Effector CD4-positive, alpha-beta T cell (primary cell): ENCODE results near the gene ERRFI1.
"Not testable (repeated sequence)": the region's sequence is repeated elsewhere in the genome, so short reads cannot be mapped to it uniquely, and the experiment has no call there.

ENCODE experiments used
- DNase-seq: peaks from one replicate; pipeline ENCODE4 v3.0.0-alpha.2; 2020
- total RNA-seq: gene quantifications from one replicate; lab custom pipeline; 2026; lab: John Stamatoyannopoulos, UW

The ERRFI1 gene, protein sequence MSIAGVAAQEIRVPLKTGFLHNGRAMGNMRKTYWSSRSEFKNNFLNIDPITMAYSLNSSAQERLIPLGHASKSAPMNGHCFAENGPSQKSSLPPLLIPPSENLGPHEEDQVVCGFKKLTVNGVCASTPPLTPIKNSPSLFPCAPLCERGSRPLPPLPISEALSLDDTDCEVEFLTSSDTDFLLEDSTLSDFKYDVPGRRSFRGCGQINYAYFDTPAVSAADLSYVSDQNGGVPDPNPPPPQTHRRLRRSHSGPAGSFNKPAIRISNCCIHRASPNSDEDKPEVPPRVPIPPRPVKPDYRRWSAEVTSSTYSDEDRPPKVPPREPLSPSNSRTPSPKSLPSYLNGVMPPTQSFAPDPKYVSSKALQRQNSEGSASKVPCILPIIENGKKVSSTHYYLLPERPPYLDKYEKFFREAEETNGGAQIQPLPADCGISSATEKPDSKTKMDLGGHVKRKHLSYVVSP
- 15.8 reads per million, percentile 41 among the genes with 10 or more reads in this experiment for total RNA-seq

DNA sequence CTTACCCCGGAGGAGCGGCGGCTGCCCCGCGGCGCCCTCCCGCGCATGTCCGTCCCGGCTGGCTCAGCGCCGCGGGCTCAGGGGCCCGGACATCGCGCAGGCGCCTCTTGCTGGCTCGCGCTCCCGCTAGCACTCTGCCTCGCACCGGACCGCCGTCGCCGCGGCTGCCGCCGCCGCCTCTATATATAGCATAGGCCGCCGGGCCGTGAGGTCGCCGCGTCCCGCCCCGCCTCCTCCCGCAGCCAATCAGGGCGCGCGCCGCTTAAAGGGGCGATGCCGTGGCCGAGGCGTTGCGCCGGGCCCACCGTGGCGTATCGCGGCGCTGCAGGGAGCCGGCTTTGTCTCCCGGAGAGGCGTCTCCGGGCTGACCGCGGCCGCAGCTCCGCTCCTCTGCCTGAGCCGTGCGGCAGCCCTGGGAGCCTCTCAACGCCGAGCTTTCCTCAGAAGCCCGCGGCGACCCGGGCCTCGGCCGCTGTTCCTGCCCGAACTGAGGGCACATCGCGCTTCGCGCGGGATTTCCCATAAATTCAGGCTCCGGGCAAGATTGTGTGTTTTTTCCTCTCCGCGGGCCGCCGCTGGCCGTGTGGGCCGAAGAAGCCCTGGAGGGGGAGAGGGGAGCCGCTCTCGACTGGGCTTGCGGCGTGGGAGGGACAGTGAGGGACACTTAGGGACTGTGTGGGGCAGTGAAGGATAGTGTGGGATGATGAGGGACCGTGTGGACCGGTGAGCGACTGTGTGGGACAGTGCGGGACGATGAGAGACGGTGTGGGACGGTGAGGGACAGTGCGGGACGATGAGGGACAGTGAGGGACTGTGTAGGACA is at the start of gene ERRFI1:
ERRFI1 (minus strand) TSS at position 157 of the 823 bp plus-strand sequence. CDS start 10,690 bp downstream, outside the sequence.
- peak; percentile 80 for DNase-seq

DNA sequence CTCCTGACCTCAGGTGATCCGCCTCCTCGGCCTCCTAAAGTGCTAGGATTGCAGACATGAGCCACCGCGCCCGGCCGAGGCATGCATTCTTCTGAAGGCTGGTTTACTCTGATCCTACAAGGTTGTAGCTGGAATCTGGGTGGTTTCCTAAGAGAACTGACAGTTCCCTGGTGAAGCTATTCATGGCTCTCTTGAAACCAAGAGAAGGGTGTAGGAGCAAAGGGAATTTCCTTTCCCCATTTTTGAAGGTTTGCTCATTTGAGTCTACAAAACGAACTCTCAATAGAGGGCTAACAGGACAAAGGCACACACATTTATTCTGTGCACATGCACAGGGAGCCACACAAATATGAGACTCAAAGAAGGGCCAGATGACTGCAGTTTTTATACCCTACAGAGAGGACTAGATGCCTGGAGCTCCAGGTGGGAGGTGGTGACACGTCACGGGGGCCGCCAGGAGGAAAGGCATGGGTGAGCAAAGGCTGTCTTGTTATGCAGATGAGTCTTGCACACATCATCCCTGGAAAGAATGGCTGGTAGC is 49.5 kb upstream of the ERRFI1 start:
- DNase-seq, result no peak

DNA sequence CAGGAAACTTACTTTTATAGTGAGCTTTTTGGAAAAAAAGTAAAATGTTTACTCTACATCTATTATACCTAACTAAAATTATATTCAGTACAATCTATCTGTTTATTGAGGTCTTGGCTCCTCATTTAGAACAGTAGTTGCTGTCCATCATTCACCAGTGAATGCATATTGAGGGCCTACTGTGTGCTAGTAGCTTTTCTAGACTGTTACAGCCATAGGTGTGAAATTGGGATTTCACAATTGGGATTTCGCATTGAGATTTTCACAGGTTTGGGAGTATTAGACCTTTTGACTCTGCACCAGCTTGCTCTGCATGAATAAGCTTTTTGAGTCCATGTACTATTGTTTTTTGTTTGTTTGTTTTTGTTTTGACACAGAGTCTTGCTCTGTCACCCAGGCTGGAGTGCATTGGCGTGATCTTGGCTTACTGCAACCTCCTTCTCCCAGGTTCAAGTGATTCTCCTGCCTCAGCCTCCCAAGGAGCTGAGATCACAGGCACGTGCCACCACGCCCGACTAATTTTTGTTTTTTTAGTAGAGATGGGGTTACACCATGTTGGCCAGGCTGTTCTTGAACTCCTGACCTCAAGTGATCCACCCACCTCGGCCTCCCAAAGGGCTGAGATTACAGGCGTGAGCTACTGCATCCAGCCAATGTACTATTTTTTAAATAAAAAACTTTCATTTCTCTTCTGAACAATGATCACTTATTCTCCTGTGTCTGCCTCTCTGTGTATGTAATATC is 47.2 kb upstream of the ERRFI1 start:
- DNase-seq, result no peak

DNA sequence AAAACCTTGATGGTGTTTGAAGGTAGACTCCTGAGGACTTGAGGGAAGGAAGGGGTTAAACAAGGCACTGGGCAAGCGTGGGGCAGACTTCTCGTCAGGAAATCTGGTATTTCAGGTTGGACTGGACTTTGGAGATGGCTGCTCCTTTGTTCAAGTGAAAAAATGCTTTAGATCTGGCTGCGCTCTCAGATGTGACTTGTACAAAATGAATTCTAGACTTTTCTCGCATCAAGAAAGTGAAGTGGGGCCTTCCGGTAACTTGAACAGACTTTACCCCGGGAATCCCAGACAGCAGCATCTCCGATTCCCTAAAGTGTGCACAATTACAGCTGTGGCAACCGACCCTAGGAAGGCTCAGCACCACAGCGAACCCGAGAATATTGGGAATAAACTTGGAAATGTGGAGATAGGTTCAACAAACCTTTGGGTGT is 44.3 kb upstream of the ERRFI1 start:
- DNase-seq, result no peak

DNA sequence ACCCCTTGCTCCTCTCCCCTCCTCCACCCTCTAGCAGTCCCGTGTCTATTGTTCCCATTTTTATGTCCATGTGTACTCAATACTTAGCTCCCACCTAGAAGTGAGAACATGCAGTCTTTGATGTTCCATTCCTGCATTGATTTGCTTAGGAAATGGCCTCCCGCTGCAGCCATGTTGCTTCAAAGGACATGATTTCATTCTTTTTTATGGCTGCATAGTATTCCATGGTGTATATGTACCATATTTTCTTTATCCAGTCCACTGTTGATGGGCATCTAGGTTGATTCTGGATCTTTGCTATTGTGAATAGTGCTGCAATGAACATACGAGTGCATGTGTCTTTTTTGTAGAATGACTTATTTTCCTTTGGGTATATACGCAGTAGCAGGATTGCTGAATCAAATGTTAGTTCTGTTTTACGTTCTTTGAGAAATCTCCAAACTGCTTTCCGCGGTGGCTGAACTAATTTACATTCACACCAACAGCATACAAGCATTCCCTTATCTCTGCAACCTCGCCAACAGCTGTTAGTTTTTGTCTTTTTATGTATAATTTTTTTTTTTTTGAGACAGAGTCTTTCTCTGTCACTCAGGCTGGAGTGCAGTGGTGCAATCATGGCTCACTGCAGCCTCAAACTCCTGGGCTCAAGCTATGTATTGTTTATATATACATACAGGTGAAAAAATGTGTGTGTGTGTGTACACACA is 43.7 kb upstream of the ERRFI1 start:
- DNase-seq, result not testable (repeated sequence)

DNA sequence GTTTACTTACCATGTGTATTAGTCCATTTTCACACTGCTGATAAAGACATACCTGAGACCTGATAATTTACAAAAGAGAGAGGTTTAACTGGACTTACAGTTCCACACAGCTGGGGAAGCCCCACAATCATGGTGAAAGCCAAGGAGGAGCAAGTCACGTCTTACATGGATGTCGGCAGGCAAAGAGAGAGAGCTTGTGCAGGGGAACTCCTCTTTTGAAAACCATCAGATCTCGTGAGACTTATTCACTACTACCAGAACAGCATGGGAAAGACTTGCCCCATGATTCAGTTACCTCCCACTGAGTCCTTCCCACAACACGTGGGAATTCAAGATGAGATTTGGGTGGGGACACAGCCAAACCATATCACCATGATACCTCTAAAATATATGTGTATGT is 39.3 kb upstream of the ERRFI1 start:
- no peak for DNase-seq

DNA sequence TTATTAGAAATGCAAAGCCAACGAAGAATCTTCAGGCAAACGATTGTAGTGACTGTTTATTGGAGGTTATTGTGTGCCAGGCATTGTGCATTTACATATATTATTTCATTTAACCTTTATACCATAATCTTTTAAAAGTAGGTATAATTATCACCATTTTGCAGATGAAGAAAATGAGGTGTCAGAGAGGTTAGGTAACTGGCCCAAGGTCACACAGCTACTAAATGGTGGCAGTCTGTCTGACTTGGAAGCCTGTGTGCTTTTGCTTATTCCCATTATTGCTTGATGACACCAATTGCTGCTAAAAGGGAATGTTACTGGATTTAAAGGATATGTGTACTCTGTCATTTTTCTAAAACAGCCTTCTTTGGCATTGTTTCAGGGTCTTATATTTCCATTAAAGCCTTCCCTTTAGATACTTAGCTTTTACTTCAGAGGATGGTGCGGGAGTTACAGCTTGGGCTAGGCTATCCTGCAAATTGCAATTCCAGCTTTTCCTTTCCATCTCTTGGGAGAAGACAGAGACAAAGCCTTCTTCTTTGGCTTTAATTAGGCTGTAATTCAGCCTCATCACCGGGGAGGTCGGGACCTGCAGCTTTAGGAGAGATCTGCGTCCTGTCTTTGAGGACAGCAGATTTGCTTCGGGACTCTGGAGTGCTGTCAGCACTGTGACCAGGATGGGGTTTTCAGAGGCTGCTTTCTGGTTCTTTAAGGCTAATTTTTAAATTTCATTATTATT is 37.4 kb upstream of the ERRFI1 start:
- no peak for DNase-seq

DNA sequence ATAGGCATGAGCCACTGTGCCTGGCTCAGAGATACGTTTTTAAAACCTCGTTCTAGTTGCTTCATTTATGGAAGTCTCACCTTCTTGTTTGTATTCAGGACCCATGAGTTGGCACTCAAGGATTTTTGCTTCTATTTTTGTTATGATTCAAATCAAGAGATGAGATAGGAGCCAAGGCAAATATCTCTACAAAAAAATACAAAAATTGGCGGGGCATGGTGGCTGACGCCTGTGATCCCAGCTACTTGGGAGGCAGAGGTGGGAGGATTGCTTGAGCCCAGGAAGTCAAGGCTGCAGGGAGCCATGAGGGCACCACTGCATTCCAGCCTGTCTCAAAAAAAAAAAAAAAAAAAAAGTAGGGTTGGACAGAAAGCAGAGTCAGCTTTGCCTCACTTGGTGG is 36.8 kb upstream of the ERRFI1 start:
- DNase-seq, result no peak

DNA sequence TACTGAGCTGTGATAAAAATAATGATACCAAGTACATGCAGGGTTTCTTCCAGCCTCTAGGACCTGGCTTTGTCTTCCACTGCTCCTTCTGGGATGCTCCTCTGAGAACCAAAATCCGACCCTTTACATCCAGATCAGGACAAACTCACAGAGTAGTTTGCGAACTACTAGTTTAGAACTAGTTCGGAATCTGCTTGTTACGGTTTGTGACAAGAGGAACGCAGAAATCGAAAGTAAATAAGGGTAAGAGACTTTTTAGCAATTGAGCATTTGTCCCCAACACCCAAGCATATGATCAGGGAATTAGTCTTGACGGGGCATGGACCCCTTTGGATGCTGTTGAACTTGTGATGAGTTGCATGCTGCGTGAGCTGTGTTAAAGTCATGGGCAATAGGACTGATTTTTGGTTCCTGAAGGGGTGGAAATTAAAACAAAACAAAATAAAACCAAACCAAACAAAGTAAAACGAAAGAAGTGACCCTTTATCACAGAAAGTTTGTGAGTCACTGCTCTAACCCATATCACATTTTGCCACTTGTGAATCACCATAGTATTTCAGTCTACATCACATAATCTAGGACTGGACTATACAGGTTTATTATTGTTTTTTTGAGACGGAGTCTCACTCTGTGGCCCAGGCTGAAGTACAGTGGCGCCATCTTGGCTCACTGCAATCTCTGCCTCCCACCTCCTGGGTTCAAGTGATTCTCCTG is 35.7 kb upstream of the ERRFI1 start:
- no peak for DNase-seq

DNA sequence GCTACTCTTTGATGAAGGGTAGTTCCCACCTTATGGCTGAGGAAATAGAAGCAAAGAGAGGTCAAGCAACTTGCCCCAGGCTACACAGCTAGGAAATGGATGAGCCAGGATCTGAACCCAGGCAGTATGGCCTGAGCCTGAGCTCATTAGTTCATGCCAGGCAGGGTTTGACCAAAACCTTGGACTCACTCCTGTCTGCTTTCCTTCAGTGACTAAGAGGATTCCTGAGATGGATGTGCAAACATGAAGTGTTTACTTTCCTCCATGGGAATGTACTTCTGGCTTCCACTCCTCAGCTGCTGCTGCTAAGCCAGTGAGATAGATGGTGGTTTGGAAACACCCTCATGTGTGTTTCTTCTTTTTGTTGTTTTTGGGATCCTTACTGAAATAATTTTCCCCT is 35.1 kb upstream of the ERRFI1 start:
- no peak for DNase-seq

DNA sequence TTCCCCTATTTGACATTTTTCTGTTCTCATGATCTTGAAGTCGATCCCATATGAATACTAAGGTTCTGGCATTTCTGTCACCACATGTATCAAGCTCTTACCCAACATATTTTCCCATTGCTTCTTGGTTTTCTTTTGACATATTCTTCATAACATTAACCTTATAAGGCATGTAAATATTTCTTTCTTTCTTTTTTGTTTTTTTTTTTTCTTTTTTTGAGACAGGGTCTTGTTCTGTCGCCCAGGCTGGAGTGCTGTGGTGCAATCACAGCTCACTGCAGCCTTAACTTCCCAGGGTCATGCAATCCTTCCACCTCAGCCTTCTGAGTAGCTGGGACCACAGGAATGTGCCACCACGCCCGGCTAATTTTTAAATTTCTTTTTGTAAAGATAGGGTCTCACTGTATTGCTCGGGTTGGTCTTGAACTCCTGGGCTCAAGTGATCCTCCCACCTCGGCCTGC is 33.1 kb upstream of the ERRFI1 start:
- DNase-seq, result no peak

DNA sequence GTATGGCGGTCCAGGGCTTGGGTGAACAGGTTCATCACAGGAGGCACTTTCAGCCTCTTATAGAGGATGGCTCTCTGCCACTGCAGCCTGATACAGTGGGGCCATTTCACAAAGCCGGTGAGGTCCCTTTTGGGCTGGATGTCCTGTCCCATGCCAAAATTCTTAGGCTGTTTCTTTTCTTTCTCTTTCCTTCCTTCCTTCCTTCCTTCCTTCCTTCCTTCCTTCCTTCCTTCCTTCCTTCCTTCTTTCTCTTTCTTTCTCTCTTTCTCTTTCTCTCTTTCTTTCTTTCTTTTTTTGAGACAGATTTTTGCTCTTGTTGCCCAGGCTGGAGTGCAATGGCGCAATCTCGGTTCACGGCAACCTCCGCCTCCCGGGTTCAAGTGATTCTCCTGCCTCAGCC is 31.7 kb upstream of the ERRFI1 start:
- not testable (repeated sequence) for DNase-seq

DNA sequence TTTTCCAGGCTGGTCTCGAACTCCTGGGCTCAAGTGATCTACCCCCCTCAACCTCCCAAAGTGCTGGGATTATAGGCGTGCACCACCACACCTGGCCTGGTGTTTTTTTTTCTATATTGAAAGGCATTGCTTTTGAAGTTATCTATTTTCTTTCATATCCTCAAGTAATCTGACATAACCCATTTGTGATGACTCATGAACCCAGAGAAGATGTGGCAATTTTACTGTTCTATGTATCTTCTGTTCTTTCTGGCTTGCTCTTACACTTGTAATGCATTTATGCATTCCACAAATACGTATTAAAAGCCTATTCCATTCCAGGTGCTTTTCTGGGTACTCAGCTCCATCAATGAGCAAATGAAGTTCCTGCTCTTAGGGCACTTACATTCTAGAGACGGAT is 29.9 kb upstream of the ERRFI1 start:
- DNase-seq, result no peak

DNA sequence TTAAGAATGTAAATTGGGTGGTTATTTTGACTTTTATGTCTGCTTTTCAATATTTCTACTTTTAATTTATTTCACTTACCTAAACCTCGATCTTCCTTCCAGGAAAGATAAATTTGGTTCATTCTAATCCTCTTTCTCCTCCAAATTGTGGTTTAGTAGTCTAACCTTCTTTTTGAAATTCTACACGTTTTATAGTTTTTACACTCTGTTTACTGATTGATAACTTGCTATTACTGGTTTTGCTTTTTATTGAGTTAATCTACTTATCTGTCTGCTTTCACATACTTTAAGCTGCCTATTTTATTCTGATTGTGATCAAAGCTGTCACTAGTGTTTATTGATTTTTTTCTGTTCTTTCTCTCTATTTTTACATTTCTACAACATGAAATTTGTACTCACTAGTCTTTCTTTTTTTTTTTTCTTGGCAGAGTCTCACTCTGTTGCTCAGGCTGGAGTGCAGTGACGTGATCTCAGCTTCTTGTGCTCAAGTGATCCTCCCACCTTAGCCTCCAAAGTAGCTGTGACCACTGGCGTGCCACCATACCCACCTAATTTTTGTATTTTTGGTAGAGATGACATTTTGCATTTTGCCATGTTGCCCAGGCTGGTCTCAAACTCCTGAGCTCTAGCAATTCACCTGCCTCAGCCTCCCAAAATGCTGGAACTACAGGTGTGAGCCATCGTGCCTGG is 27.9 kb upstream of the ERRFI1 start:
- no peak for DNase-seq

DNA sequence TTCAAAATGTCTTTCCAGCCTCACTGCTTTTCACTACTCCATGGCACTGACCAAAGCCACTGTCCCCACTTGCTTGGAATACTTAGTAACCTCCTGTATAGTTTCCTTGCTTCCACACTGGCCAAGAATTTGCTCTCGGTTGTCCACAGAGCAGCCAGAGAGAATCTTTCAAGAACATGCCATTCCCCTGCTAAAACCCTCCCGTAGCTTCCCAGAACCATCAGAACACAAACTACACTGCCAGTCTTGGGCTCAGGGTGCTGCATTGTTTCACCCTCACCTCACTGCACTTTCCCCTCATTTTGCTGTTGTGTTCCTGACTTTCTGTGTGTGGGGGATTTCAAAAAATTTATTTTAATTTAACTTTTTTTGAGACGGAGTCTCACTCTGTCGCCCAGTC is 25.5 kb upstream of the ERRFI1 start:
- DNase-seq, result no peak

DNA sequence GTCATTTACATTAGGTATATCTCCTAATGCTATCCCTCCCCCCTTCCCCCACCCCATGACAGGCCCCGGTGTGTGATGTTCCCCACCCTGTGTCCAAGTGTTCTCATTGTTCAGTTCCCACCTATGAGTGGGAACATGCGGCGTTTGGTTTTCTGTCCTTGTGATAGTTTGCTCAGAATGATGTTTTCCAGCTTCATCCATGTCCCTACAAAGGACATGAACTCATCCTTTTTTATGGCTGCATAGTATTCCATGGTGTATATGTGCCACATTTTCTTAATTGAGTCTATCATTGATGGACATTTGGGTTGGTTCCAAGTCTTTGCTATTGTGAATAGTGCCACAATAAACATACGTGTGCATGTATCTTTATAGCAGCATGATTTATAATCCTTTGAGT is 23.1 kb upstream of the ERRFI1 start:
- not testable (repeated sequence) for DNase-seq

DNA sequence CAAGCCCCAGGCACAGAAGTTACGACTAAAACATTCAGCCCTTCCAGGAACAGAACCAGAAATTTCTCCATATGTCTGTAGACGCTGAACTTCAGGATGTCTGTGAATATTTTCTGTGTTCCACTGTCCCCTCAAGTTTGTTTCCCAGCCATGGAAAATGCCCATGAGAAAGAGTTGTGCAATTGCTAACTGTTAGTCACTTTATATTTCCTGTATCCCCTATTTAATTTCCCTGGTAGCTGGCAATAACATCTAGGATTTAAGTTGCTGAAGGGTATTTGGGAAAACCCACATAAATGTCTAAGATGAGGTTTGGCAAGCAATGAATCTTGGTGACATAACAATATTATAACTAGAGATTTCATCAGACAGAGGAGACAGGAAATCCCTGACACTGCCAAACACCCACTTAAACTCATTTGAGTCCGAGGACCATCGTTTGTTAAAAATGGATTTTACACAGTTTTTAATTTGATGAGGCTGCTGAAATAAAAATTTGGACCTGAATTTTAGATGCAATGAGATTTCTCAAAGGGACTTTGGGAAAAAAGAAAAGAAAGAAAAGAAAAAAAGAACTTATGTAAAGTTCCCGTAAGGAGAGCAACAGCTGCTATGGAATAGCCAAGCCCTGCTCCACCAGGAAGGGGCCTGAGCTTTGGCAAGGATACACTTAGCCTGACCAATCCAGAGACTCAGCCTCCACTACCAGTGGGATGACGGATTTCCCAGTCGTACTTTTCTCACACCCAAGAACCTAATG is 21.8 kb upstream of the ERRFI1 start:
- no peak for DNase-seq

DNA sequence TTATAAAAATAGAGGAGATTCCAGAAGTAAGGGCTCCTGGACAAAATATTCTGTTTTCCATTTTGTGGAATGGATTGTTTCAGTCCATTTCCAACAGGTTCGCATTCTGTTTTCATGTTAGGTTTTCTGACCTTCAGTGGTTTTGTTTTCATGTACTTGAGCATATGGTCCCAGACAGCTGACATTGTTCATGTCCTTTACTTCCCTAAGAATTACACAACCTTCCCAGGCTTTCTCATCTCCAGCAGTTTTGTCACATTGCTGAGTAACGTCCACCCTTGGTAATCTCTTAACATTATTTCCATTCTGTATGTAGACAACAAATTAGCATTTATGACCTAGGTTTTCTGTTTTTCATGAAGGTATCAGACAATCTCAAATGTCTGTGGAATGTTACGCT is 21.0 kb upstream of the ERRFI1 start:
- DNase-seq, result no peak

DNA sequence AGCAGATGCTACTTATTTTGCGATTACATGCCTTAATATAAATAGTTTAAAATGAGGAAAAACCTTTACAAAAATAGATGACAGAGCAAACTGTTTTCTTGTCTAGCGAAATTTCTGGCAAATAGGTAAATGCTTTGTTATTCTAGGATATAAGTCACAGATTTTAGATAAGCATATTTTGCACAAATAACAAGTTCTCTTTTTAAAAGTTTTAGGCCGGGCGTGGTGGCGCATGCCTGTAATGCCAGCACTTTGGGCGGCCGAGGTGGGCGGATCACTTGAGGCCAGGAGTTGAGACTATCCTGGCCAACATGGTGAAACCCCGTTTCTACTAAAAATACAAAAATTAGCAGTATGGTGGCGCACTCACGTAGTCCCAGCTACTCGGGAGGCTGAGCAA is 20.3 kb upstream of the ERRFI1 start:
- DNase-seq, result no peak
